Activated B cell treated with CpG ODN at 0.5 μM for 24 hours (primary cell): ENCODE measurements around the gene PDK3. TPM values are rescaled to one million over a fixed set of nuclear protein-coding genes. Genes with fewer than 3 reads are reported as not detected.

Experiments used
- ATAC-seq: fragments of 200-7000 bp; cut with Tn5 transposase; one replicate; pipeline ENCODE4 v1.10.0; 2021; ENCODE audit warnings: low read depth, mild to moderate bottlenecking, moderate library complexity
- CTCF ChIA-PET: fragments of 350-600 bp; sonication (Branson Sonifier 250); formaldehyde crosslinking; loops from one replicate; lab custom pipeline; 2021; ENCODE audit warnings: antibody characterized with exemption; lab: Charles Lee
- POLR2A ChIA-PET: fragments of 350-600 bp; sonication (Branson Sonifier 250); formaldehyde crosslinking; loops from one replicate; lab custom pipeline; 2021; ENCODE audit warnings: antibody characterized with exemption; lab: Charles Lee
- DNase-seq: peaks from one replicate; pipeline ENCODE4 v3.0.0; 2022
- H3K27ac Mint-ChIP-seq: one replicate; pipeline ENCODE4 v1.8.0; 2020; ENCODE audit warnings: mixed read lengths
- H3K27me3 Mint-ChIP-seq: one replicate; pipeline ENCODE4 v1.8.0; 2021; ENCODE audit warnings: mixed read lengths
- H3K36me3 Mint-ChIP-seq: one replicate; pipeline ENCODE4 v1.8.0; 2021; ENCODE audit warnings: low read depth, mixed read lengths
- H3K4me1 Mint-ChIP-seq: one replicate; pipeline ENCODE4 v1.8.0; 2021; ENCODE audit warnings: mixed read lengths
- H3K4me3 Mint-ChIP-seq: one replicate; pipeline ENCODE4 v1.8.0; 2020; ENCODE audit warnings: mild to moderate bottlenecking, mixed read lengths
- H3K9me3 Mint-ChIP-seq: one replicate; pipeline ENCODE4 v1.8.0; 2020; ENCODE audit warnings: mixed read lengths
- intact Hi-C: fragments of 100-400 bp; cut with micrococcal nuclease; formaldehyde crosslinking; loops from one replicate; pipeline ENCODE4 v1.15.1; 2024
- total RNA-seq: library from RNA; stranded (reverse); gene quantifications from 2 replicates; pipeline ENCODE4 v1.2.3, GENCODE V29; 2022
- TF ChIP-seq, protein P1 (sequence below): fragments of 200-600 bp; IDR thresholded peaks from one replicate; pipeline ENCODE4 v1.8.0; 2022; ENCODE audit warnings: antibody characterized with exemption, mild to moderate bottlenecking

Gene PDK3
- total RNA-seq, 1 donor from 2014 or later: 13.9 TPM

DNA sequence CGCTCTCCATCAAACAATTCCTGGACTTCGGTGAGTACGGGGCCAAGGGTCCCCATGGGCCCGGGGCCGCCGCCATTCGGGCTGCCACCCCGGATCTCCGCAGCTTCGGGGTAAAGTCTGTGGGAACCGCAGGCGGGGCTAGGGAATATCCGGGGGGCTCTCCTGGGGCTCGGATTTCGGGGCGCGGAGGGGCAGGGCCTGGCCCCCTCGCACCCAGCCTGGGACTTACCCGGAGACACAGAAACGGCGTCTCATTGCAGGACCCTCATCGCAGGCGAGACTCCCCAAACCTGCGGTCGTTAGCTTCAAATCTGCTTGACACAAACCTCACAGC, 413 bp downstream of the PDK3 start:
- Mint-ChIP-seq H3K4me1 (peaks cover 47% of the 10 kb centered on the region), H3K36me3 (no peaks in the 10 kb centered on the region), H3K9me3 (no peaks in the 10 kb centered on the region), H3K27ac (peak overlapping the region; percentile 35), H3K4me3 (peak overlapping the region; percentile 74), H3K27me3 (no peaks in the 10 kb centered on the region)
- CTCF ChIA-PET: interaction anchor here (1.1 kb wide), 1 partner anchor 21 kb away, joined by 5 read pairs; no protein-coding TSS in a partner anchor
- intact Hi-C loops: loop anchor here (1.0 to 10.0 kb wide), 5 partner anchors 14 to 801 kb away; partner anchors contain the start of genes EIF2S3, PRDX4 and ZFX
- POLR2A ChIA-PET: interaction anchor here (0.8 to 4.8 kb wide), 4 partner anchors 14 to 71 kb away, joined by 3 to 38 read pairs (median 4); no protein-coding TSS in a partner anchor
- ATAC-seq: no peak
- DNase-seq: no peak
- TF ChIP-seq, protein P1, sequence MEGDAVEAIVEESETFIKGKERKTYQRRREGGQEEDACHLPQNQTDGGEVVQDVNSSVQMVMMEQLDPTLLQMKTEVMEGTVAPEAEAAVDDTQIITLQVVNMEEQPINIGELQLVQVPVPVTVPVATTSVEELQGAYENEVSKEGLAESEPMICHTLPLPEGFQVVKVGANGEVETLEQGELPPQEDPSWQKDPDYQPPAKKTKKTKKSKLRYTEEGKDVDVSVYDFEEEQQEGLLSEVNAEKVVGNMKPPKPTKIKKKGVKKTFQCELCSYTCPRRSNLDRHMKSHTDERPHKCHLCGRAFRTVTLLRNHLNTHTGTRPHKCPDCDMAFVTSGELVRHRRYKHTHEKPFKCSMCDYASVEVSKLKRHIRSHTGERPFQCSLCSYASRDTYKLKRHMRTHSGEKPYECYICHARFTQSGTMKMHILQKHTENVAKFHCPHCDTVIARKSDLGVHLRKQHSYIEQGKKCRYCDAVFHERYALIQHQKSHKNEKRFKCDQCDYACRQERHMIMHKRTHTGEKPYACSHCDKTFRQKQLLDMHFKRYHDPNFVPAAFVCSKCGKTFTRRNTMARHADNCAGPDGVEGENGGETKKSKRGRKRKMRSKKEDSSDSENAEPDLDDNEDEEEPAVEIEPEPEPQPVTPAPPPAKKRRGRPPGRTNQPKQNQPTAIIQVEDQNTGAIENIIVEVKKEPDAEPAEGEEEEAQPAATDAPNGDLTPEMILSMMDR: no peak

DNA sequence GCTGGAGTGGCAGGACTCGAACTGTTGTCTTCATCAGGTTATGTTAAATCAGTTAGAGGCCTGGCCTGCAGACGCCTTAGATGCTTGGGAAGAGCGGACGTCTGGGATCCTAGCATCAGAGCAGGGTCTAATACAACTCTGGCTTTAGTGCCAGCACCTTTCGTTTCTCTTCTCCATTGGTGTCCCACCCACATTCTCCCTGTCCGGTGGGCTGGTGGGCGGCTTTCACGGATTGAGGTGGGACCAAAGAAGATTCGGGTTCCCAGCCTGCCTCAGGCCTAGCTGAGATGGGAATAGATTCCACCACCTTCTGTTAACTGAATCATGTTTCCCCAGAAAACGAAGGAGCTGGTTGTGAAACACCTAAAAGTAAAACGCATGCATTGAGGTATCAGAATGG, 939 bp downstream of the PDK3 start:
- H3K9me3 Mint-ChIP-seq: no peaks in the 10 kb centered on the region
- TF ChIP-seq, protein P1: no peak
- DNase-seq (no peak), ATAC-seq (no peak)
- peak overlapping the region; percentile 35 for H3K27ac Mint-ChIP-seq
- H3K4me3 Mint-ChIP-seq: peak overlapping the region; percentile 74
- POLR2A ChIA-PET: interaction anchor here (4.8 kb wide), 1 partner anchor 14 kb away, joined by 38 read pairs; no protein-coding TSS in a partner anchor
- H3K27me3 Mint-ChIP-seq: no peaks in the 10 kb centered on the region
- H3K4me1 Mint-ChIP-seq: peaks cover 50% of the 10 kb centered on the region
- no peaks in the 10 kb centered on the region for H3K36me3 Mint-ChIP-seq
- CTCF ChIA-PET: interaction anchor here (1.0 to 1.1 kb wide), 2 partner anchors 21 to 70 kb away, joined by 5 read pairs; no protein-coding TSS in a partner anchor
- intact Hi-C loops: loop anchor here (5.0 to 10.0 kb wide), 3 partner anchors 319 to 801 kb away; partner anchors contain the start of genes EIF2S3, PRDX4 and ZFX

DNA sequence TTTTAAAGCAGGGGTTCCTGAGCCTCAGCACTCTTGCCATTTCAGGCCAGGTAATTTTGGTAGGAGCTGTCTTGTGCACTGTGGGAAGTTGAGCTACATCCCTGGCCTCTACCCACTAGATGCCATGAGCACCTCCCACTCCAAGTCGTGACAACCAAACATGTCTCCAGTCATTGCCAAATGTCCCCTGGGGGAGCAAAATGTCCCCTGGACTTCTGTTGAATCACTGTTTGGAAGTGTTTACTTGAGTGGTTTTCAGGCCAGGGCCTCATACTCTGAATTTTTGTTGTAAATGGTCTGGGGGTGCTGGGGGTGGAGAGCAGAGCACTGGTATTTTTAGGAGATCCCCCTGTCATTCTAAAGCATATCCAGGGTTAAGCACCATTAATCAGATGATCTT, 3.2 kb downstream of the PDK3 start:
- intact Hi-C loops: loop anchor here (5.0 to 10.0 kb wide), 3 partner anchors 321 to 803 kb away; partner anchors contain the start of genes EIF2S3, PRDX4 and ZFX
- no peak overlapping the region for H3K27ac Mint-ChIP-seq

DNA sequence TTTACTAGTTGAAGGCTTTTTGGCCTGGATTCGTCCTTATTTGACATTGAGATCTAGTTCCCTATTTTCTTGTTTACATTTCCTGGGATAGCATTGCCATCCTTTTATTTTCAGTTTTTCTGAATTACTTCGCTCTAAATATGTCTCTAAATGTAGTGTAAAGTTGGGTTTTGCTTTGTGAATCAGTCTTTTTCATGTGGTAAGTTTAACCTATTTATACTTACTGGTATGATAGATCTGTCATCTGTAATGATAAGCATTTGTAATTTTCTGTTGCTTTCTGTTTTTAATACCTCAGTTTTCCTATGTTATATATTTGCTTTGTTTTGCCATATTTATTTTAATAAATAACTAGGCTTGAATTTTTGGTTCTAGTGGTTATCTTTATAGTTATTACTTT, 6.7 kb downstream of the PDK3 start:
- ATAC-seq (no peak), DNase-seq (no peak)
- Mint-ChIP-seq H3K27ac (no peak overlapping the region), H3K4me3 (no peak overlapping the region), H3K4me1 (peaks cover 49% of the 10 kb centered on the region), H3K36me3 (no peaks in the 10 kb centered on the region), H3K9me3 (no peaks in the 10 kb centered on the region), H3K27me3 (no peaks in the 10 kb centered on the region)
- intact Hi-C loops: no loop called here
- TF ChIP-seq, protein P1: no peak
- CTCF ChIA-PET: no interaction called here
- POLR2A ChIA-PET: no interaction called here

More for the DNA sequence above, 3.2 kb downstream of the PDK3 start:
- H3K27me3 Mint-ChIP-seq: no peaks in the 10 kb centered on the region
- DNase-seq: no peak
- ChIA-PET CTCF (no interaction called here), POLR2A (interaction anchor here (4.8 kb wide), 1 partner anchor 12 kb away, joined by 38 read pairs; no protein-coding TSS in a partner anchor)
- no peak overlapping the region for H3K4me3 Mint-ChIP-seq
- TF ChIP-seq, protein P1: no peak
- ATAC-seq: no peak
- no peaks in the 10 kb centered on the region for H3K36me3 Mint-ChIP-seq
- no peaks in the 10 kb centered on the region for H3K9me3 Mint-ChIP-seq
- peaks cover 51% of the 10 kb centered on the region for H3K4me1 Mint-ChIP-seq

DNA sequence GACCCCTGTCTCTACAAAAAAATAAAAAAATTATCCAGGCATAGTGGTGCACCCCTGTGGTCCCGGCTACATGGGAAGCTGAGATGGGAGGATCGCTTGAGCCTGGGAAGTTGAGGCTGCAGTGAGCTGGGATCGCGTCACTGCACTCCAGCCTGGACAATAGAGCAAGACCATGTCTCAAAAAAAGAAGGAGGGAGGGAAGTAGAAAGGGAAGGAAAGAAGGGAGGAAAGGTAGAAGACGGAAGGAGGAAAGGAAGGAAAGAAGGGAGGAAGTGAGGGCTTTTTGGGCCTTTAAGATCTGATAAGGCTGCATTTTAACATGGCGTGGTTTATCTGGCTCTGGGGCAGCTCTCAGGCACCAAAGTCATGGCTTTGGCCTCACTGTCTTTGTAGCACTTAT, 10.4 kb downstream of the PDK3 start:
- no peak for ATAC-seq
- Mint-ChIP-seq H3K9me3 (no peaks in the 10 kb centered on the region), H3K4me1 (peaks cover 58% of the 10 kb centered on the region), H3K36me3 (no peaks in the 10 kb centered on the region), H3K27me3 (no peaks in the 10 kb centered on the region), H3K4me3 (no peak overlapping the region), H3K27ac (peak overlapping the region; percentile 62)
- intact Hi-C loops: no loop called here
- DNase-seq: no peak
- ChIA-PET POLR2A (no interaction called here), CTCF (no interaction called here)
- TF ChIP-seq, protein P1: no peak
